Measurements from ENCODE around the gene PRPF6. TPM values are rescaled to one million over a fixed set of nuclear protein-coding genes. Genes with fewer than 3 reads are reported as not detected.
A peak's percentile ranks its signal among the peaks of the same experiment; 100 is the strongest.
"Not testable (repeated sequence)": the region's sequence is repeated elsewhere in the genome, so short reads cannot be mapped to it uniquely, and the experiment has no call there.

Gene PRPF6
- total RNA-seq, 2 donors from 2014 or later = 42.3 to 52.1 TPM

DNA sequence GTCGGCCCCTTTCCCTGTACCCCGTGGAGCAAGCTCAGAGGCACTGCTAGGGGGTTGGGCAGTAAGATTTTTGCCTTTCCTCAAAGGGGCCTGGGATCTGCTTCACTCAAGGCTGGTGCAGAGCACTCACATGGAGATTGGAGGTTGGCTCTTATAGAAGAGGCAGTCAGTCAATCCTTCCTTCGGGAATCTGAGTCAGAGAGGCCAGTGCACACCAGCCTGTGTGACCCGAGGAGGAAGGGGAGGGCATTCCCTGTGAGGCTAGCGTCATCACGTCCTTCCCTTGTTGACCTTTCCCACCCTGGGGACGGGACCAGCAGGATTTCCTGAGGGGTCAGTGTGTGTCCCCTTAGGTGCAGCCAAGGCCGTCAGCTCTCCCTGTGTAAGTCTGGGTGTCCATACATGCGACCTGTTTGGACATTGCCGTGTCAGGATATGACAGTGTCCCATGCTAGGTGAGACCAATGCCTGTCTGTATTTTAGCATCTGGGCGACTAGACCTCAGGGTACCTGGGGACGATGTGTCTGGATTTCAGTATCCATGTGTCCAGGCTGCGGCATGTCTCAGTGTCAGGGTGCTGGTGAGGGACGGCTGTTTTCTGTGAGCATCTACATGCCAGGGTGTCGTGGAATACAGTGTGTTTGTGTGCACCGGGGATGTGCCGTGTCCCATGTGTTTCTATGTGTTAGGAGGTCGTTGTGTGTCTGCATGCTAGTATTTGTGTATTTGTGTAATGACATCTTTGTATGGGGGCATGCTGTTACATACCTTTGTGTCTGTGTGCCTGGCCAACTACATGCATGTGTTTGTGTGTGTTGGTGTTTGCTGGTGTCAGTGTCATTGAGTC lies 8.4 kb upstream of the PRPF6 start:
- DNase-seq (peak in 1 of 4 donors; percentile 4), ATAC-seq (no peak)
- intact Hi-C loops (cut with DNase I) = no loop called here
- Histone ChIP-seq H3K9me3 (no peaks in the 10 kb centered on the region), H3K4me3 (no peak overlapping the region), H3K27ac (no peak overlapping the region), H3K4me1 (peaks cover 30% of the 10 kb centered on the region), H3K27me3 (no peaks in the 10 kb centered on the region), H3K36me3 (replicated peaks in 1 of 2; ENCODE audit: insufficient read depth in 1 of 2, low read depth in 2 of 2) (no peaks in the 10 kb centered on the region)
- TF ChIP-seq POLR2A (IDR thresholded peaks at IDR 0.05) = no peak
- TF ChIP-seq, protein P1, sequence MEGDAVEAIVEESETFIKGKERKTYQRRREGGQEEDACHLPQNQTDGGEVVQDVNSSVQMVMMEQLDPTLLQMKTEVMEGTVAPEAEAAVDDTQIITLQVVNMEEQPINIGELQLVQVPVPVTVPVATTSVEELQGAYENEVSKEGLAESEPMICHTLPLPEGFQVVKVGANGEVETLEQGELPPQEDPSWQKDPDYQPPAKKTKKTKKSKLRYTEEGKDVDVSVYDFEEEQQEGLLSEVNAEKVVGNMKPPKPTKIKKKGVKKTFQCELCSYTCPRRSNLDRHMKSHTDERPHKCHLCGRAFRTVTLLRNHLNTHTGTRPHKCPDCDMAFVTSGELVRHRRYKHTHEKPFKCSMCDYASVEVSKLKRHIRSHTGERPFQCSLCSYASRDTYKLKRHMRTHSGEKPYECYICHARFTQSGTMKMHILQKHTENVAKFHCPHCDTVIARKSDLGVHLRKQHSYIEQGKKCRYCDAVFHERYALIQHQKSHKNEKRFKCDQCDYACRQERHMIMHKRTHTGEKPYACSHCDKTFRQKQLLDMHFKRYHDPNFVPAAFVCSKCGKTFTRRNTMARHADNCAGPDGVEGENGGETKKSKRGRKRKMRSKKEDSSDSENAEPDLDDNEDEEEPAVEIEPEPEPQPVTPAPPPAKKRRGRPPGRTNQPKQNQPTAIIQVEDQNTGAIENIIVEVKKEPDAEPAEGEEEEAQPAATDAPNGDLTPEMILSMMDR (IDR thresholded peaks at IDR 0.05) = no peak
- WGBS, 2 donors = 57 to 69% methylated on average over 9 to 18 of the region's 18 CpGs

DNA sequence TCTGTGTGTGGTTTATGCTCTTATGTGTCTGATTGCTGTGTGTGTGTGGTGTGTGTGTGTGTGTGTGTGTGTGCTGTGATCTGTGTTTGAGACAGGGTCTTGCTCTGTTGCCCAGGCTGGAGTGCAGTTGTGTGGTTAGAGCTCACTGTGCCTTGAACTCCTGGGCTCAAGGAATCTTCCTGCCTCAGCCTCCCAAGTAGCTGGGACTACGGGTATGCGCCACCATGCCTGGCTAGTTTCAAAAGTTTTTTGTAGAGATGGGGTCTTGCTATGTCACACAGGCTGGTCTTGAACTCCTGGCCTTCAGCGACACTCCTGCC lies 7.8 kb upstream of the PRPF6 start:
- Histone ChIP-seq H3K36me3 (replicated peaks in 1 of 2; ENCODE audit: insufficient read depth in 1 of 2, low read depth in 2 of 2) (no peaks in the 10 kb centered on the region), H3K4me3 (no peak overlapping the region), H3K27ac (peak overlapping the region in 1 of 4 donors; percentile 35), H3K9me3 (no peaks in the 10 kb centered on the region), H3K27me3 (no peaks in the 10 kb centered on the region), H3K4me1 (peaks cover 30% of the 10 kb centered on the region)
- ATAC-seq (no peak), DNase-seq (no peak)
- TF ChIP-seq POLR2A (IDR thresholded peaks at IDR 0.05) = no peak
- TF ChIP-seq, protein P1 (IDR thresholded peaks at IDR 0.05) = no peak
- WGBS, 2 donors = 90 to 92% methylated on average over 2 to 3 of the region's 3 CpGs
- intact Hi-C loops (cut with DNase I) = no loop called here

DNA sequence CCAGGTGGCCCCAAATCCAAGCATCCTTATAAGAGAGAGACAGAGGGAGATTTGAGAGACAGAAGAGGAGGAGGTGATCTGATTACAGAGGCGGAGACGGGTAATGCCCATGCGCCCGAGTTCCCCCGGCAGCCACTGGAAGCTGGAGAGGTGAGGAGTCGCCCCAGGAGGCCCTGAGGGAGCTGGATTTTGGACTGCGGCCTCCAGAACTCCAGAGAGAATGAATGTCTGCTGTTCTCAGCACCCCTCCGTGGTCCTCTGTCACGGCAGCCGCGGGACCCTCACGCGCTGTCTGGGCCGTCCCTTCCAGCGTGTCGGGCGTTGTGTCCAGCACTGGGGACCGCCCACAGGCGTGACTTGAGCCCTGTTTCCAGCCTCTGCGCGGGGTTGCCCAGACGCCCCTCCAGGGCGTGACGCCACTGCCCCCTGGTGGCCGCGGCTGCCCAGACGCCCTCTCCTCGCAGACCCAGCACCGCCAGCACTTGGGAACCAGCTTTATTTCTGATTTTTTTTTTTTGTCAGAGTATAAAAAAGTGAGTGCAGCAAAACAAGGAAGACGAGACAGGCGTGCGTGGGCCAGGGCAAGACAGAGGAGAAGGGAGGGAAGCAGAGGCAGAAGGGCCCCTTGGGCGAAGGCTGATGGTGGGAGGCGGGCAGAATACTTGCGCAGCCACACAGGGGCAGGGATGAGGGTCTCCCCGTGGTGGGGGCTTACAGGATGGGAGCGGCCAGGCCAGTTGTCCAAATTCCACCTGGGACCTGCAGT lies 7.1 kb upstream of the PRPF6 start:
- no peak overlapping the region for H3K4me3 ChIP-seq
- peak overlapping the region in 2 of 4 donors; percentile 35 to 40 for H3K27ac ChIP-seq
- H3K36me3 ChIP-seq (replicated peaks in 1 of 2; ENCODE audit: insufficient read depth in 1 of 2, low read depth in 2 of 2) = no peaks in the 10 kb centered on the region
- no peak for TF ChIP-seq POLR2A (IDR thresholded peaks at IDR 0.05)
- TF ChIP-seq, protein P1 (IDR thresholded peaks at IDR 0.05) = peak; percentile 94 to 100 (median 97)
- H3K27me3 ChIP-seq = no peaks in the 10 kb centered on the region
- no peaks in the 10 kb centered on the region for H3K9me3 ChIP-seq
- 11 to 15% methylated on average over 25 to 37 of the region's 37 CpGs for WGBS, 2 donors
- DNase-seq (peak; percentile 89 to 91 (median 90)), ATAC-seq (peak; percentile 81)
- H3K4me1 ChIP-seq = peaks cover 30% of the 10 kb centered on the region
- intact Hi-C loops (cut with DNase I) = no loop called here

DNA sequence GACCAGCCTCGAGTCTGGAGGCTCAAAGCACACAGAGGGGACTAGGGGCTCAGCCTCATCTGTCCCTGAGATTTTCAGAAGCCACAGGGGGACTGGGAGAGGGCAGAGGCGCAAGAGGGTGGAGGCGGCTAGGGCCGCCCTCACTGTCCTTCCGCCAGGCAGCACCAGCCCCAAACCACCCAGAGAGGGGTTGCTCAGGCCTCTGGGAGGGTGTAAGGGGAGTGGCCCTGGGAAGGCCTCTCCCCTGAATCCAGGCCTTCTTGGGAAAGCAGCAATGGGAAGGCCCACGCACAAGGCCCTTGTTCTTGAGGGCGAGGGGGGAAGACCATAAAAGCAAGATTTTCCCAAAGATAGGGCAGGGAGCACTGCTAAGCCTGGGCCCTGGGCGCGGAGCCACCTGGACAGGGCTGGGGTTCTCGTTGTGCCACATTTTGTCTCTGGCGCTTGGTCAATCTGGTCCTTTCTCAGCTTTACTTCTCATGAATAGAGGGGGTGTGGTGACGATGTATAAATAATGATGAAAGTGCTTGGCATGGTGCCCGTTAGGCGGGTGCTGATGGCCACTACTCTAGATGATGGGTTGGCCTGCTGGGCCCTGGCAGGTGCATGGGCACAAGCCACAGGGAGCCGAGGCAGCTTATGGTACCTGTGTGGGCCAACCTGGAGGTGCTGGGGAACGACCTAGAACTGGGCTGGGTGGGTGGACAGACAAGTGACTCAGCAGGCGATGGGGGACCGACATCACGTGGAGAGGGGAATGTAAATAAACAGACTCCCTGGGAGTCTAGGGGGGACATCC lies 6.3 kb upstream of the PRPF6 start:
- intact Hi-C loops (cut with DNase I) = no loop called here
- DNase-seq (peak in 3 of 4 donors; percentile 38 to 54 (median 47)), ATAC-seq (no peak)
- WGBS, 2 donors = 52 to 62% methylated on average over 12 to 19 of the region's 19 CpGs
- TF ChIP-seq, protein P1 (IDR thresholded peaks at IDR 0.05) = no peak
- no peak for TF ChIP-seq POLR2A (IDR thresholded peaks at IDR 0.05)
- Histone ChIP-seq H3K9me3 (no peaks in the 10 kb centered on the region), H3K27me3 (no peaks in the 10 kb centered on the region), H3K27ac (peak overlapping the region in 1 of 4 donors; percentile 35), H3K36me3 (replicated peaks in 1 of 2; ENCODE audit: insufficient read depth in 1 of 2, low read depth in 2 of 2) (no peaks in the 10 kb centered on the region), H3K4me3 (no peak overlapping the region), H3K4me1 (peaks cover 29% of the 10 kb centered on the region)

DNA sequence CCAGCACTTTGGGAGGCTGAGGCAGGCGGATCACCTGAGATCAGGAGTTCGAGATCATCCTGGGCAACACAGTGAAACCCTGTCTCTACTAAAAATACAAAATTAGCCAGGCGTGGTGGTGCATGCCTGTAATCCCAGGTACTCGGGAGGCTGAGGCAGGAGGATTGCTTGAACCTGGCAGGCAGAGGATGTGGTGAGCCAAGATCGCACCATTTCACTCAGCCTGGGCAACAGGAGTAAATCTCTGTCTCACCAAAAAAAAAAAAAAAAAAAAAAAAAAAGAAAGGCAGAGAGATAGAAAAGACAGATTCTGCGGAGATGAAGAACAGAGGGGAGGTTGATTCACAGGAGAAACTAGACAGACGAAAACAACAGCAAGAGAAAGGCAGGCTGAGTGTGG lies 4.4 kb upstream of the PRPF6 start:
- H3K36me3 ChIP-seq (replicated peaks in 1 of 2; ENCODE audit: insufficient read depth in 1 of 2, low read depth in 2 of 2); intact Hi-C loops (cut with DNase I); H3K9me3 ChIP-seq; H3K27ac ChIP-seq; H3K4me3 ChIP-seq; ATAC-seq; DNase-seq; H3K27me3 ChIP-seq: not testable (repeated sequence)
- H3K4me1 ChIP-seq = peaks cover 34% of the 10 kb centered on the region
- WGBS, 2 donors = 93 to 96% methylated on average over 5 to 7 of the region's 7 CpGs

Measured in body of pancreas (tissue), 4 donors.